GM18868 (cell line): ENCODE measurements around the gene GNPAT.

ENCODE experiments used
- ATAC-seq: cut with Tn5 transposase; IDR thresholded peaks from one replicate; pipeline ENCODE4 v1.9.1; 2021; ENCODE audit warnings: mild to moderate bottlenecking, moderate library complexity; ENCODE audit not compliant: unreplicated experiment

Gene GNPAT

DNA sequence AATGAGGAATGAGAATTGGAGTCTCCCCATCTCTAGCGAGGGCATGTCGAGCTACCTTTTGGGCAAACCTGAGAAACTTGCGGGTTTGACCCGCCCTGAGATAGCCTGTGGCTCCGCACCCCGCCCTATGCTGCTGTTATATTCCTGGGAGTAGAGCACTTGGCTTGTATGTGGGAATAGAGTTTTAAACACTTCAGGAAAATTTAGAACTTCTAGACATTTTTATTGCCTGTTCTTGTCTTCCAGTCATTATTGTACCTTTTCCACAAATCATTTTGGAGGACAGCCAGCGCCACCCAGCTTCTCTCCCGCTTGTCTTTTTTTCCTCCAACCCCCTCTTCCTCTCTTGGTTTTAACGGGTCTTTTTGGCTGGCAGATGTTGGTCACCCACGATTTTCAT lies 738 bp downstream of the GNPAT start:
- ATAC-seq = peak; percentile 24

DNA sequence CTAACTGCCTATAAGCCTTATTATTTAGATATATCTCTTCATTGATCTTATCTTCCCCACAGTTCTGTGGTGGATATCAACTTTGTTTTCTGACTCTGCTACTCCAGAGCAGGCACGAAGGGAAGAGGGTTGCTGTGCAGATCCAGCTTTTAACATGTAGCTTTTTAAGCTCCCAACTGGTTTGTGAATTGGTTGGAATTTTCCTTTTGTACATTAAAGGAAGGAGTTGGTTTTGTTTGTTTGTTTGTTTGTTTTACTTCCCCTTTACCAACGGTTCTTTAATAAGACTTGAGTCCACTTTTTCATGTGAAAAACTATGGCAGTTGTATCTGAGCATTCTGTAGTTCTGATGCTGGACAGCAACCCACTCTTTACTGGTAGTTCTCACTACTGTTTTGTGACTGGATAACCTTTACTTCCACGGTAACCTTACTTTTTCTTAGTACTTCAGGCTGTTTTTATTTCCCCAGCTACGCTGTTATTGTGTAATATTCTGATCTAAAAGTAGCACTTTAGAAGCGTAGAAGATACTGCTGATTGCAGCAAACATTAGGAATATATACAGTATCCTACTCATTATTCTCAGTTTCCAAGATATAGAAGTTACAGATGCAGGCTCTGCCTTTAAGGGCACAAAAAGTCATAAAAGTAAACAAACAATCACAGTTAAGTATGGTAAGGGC lies 1.6 kb downstream of the GNPAT start:
- no peak for ATAC-seq

DNA sequence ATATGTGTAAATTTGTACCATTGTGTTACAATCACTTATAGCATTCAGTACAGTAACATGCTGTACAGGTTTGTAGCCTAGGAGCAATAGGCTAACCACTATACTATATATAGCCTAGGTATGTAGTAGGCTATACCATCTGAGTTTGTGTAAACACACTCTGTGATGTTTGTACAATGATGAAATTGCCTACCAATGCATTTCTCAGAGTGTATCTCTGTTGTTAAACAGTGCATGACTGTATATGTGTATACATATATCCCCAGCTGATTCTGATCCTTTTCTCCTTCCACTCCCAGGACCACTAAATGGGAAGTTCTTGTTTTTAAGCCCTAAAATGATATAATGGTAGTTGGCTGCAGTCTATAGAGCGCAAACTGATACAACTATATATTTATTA lies 7.8 kb downstream of the GNPAT start:
- no peak for ATAC-seq

DNA sequence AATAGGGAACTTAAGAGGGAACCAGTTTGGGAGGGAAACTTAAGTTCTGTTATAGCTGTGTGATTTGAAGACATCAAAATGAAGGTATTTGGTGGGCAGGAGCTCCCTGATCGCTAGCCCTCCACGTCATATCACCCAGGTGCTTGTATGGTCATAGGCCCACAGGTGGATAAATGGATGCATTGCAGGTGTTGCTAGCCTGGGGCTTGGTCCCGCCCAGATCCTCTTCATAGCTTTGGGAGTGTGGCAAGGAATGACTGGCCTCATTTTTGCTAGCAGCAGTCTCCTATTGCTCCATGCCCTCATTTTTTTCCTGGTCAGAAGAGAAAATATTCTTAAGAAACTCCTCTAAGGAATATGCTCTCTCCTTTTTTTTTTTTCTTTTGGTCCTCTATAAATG lies 11.3 kb downstream of the GNPAT start:
- ATAC-seq = no peak

DNA sequence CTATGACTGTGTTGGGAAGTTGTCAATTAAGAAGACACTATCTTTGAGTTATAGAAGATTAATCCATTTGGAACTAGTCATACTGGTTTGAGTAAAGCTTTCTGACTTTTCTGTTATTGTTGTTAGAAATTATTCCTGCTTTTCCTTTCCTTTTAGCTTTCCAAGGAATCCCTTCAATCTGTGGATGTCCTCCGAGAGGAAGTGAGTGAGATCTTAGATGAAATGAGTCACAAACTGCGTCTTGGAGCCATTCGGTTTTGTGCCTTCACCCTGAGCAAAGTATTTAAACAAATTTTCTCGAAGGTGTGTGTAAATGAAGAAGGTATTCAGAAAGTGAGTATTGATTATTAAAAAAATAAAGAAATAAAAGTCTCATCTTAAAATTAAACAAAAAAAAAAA lies 19.3 kb downstream of the GNPAT start:
- ATAC-seq = no peak

DNA sequence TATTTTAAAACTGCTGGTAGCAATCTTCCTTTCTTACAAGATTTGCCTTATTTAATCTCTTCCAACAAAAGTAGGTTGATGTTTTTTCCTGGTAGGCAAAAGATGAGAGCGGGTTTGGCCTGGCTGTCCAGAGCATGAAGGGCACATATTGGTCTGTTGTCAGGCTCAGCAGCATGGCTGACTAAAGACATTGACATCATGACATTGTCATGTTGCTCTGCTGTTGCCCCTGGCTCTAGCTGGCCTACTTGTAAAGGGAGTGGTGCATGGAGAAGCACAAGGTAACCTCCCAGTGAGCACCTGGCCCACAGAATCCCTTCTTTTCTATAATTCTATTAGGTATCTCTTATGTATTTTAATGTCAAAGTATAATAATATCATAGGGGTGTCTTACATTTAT lies 23.6 kb downstream of the GNPAT start:
- ATAC-seq = no peak

DNA sequence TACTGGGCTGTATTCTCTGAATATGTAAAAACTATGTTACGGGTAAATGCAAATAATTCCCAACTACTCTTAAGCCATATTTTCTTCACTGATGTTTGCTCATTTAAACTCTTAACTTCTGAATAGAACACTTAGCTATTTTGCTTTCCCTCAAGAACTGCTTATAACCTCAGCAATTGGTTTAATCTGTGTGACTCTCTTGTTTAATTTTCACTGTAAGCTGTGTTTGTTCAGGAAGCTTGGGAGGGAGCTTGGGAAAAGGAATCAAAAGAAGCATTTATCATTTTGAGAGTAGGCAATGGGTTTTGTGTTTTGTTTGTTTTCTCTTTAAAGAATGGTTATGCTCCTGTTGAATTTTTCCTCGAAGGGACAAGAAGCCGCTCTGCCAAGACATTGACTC lies 24.4 kb downstream of the GNPAT start:
- ATAC-seq = no peak

DNA sequence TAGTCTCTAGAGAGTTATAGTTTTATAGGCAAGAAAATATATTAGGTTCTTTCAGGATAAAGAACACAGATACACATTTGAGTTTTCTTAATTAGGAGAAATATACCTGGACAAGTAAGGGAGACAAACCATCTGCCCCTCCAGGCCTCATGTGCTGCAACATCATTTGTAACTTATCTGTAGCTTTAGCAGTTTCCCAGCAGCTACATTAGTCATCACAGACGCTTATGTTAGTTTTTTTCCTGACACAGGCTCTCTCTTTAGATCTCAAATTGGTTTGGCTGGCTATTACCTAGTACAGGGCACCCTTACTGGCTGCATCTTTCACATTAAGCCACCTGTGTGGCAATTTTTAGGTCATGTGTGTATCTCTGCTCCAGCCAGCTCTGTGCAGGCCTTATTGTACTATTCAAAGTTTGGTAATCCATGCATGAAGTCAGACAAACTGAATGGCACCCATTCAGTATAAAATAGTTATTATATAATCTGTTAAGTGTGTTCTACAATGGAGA lies 25.9 kb downstream of the GNPAT start:
- ATAC-seq = no peak

DNA sequence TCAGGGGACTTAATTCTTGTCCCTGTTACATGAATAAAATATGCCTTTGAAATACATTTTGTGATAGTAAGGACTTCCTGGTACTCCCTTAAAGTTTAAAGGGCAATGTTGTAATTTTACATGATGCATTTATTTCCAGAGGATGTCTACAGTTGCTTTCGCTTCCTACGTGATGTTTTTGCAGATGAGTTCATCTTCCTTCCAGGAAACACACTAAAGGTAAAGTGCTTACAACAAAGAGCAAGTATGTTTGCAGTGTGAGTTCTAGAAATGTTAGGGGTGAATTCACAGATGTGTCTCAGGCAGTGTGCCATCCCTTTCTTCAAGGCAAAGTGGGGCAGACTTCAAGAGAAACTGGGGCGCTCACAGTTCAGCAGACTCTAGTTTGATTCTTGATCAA lies 31.2 kb downstream of the GNPAT start:
- ATAC-seq = no peak

DNA sequence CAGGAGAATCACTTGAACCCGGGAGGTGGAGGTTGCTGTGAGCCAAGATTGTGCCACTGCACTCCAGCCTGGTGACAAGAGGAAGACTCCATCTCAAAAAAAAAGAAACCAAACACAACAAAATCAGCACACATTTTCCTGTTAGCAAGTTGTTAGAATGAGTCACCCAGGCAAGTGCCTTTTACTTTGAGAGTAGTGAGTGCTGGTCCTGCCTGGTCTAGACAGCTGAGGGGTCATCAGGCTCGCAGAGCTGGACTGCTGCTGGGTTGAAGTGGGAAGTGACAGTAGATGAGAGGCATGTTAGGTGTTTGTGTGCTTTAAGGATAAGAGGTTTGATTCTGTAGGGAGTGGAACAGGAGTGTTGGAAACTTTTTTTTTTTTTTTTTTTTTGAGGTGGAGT lies 31.9 kb downstream of the GNPAT start:
- ATAC-seq = no peak

DNA sequence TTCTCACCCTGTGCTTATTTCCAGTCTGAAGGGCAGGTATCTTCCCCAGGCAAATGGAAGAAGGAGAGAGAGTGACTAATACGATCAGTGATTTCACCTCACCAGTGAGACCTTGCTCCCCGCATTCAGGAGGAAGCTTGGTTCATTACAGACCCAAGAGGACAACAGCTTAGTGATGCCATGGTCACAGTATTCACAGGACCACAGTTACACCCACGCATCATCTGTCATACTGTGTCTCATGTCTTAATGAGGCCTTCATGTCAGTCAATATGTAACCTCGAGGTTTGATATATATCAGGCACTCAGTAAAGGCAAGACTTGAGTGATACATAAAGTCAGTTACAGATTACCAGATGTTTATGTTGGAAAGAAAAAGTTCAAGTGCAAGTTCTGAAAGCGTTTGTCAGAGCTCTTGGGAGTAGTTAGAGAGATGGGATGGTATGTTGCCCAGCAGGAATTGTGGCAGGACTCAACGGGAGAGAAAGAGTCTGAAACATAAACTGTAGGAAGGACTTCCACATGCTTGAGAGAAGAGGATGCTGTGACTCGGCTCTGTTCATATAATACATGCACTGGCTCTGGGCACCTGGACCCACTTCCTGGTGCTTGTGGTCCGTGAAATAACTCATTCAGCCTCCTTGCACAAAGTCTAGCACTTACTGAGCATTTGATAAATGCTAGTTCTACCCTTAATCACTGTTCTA lies 33.3 kb downstream of the GNPAT start:
- no peak for ATAC-seq

DNA sequence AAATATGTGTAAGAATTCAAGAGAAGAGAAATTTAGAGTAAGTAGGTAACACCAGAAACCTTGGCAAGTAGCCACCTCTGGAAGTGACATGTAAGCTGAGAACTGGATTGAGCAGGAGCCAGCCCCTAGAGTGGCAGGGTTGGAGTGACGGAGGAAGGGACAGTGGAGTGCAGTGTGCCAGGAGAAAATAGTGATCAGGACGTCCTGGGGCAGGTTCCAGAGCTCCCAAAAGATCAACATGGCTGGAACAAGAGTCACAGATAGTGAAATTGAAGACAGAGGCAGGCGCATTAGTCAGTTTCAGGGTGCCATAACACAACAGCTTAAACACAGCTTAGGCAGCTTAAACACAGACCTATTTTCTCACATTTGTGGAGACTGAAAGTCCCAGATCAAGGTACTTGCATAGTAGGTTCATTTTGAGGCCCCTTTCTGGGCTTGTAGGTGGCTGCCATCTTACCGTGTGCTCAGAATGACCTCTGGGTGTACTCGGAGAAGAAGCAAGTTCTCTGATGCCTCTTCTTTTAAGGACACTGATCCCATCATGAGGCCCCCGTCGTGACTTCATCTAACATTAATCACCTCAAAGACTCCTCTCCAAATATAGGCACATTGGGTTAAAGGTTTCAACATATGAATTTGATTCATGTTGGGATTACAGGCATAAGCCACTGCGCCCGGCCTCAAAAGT lies 37.2 kb downstream of the GNPAT start:
- no peak for ATAC-seq

DNA sequence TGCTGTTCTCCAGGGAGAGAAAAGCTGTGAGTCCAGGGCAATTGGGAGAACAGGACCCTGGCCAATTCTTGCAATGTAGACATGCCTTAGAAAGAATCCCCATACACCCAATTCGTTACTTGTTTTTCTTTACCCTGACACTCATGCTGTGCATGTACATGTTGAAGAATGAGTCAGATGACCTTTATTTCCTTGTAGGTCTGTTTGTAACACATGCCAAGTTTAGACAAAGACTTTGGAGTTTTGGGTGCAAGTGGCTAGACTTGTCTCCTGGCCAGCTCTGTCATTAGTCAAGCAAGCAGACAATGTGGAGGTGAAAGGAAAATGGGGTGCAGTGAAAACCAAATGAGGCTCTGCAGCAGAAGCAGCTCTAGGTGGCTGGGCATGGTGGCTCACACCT lies 38.1 kb downstream of the GNPAT start:
- no peak for ATAC-seq

DNA sequence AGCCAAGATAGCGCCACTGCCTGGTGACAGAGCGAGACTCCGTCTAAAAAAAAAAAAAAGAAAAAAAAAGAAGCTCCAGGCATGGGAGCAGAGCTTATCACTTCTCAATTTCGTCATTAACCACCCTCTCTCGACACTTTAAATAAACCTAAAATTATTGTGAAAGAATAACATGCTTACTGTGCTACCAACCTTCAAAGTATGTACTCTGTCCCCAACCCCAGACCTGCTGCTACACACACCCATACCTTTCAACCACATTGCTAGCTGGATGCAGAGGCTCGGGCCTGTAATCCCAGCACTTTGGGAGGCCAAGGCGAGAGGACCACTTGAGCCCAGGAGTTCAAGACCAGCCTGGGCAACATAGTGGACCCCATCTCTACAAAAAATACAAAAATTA lies 38.7 kb downstream of the GNPAT start:
- ATAC-seq = no peak

DNA sequence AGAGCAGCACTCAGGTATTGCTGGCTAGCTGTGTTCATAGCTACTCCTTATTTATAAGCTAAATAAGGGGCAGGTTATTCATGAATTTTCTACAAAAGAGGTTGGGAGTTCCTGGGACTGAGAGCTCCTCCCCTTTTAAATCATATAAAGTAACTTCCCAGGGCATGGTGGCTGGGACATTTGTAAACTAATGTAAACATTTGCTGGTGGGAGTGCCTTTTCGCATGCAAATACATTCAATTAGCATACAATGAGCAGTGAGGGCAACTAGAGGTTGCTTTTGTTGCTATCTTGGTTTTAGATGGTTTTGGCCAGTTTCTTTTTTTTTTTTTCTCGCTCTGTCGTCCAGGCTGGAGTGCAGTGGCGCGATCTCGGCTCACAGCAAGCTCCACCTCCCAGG lies 43.4 kb downstream of the GNPAT start:
- ATAC-seq = no peak

DNA sequence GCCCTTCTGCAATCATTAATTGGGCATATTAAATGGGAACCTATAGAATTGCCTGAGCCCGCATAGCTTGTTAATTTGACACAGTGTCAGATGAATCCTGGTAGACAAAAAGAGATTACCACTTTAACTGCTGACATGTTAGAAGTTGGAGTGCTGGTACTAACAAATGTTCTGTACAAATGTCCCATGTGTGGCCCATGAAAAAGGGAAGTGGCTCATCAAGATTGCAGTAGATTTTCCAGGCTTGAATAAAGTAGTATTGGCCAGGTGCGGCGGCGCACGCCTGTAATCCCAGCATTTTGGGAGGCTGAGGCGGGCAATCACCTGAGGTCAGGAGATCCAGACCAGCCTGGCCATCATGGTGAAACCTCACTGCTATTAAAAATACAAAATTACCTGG lies 45.6 kb downstream of the GNPAT start:
- no peak for ATAC-seq

DNA sequence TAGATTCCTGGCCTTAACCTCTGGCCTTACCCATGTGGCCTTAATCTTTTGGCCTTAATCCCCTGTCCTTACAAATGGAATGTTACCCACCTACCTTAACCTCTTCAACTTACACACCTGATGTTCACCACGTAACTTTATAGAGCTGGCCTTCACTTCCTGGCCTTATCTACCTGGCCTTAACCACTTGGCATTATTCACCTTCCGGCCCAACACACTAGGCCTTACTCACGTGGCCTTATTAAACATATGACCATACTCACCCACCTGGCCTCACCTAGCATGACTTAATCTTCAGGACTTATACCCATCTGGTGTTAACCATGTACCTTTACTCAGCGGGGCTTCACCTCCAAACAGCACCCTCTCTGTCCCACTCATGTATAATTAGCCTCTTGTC lies 54.9 kb downstream of the GNPAT start:
- no peak for ATAC-seq

DNA sequence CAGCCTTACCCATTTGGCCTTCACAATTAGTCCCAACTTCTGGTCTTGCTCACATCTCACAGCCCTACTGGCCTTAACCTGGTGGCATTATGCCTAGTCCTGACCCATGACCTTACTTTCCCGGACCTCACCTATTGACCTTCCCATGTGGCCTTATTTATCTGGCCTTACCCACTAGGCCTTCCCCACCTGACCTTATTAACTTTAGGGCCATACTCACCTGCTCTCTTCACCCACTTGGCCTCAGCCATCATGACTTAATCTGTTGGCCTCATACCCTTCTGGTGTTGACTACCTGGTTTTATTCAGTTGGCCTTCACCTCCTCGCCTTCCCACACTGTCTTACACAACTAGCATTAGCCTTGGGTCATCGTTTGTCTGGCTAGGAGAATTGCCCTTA lies 61.0 kb downstream of the GNPAT start:
- no peak for ATAC-seq

DNA sequence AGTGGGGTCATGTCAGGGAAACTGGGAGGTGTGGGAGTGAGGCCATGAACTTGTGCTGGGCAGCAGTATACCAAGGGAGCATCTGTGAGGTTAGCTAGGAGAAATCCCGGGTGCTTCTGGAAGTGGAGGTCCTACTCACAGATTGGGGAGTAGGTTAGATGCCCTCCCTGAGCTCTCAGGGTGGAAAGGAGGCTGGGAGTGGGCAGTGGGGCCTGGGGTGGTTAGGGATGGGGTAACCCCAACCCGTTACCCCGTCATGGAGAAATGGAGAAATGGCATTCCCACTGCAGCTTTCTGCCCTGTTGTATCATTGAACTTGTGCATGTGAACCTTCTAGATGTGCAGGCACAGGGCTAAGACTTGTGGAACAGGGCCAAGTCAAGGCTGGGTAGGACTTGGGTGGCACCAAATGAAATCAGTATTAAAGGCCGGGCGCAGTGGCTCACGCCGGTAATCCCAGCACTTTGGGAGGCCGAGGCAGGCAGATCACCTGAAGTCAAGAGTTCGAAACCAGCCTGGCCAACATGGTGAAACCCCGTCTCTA lies 69.5 kb downstream of the GNPAT start:
- ATAC-seq = no peak

DNA sequence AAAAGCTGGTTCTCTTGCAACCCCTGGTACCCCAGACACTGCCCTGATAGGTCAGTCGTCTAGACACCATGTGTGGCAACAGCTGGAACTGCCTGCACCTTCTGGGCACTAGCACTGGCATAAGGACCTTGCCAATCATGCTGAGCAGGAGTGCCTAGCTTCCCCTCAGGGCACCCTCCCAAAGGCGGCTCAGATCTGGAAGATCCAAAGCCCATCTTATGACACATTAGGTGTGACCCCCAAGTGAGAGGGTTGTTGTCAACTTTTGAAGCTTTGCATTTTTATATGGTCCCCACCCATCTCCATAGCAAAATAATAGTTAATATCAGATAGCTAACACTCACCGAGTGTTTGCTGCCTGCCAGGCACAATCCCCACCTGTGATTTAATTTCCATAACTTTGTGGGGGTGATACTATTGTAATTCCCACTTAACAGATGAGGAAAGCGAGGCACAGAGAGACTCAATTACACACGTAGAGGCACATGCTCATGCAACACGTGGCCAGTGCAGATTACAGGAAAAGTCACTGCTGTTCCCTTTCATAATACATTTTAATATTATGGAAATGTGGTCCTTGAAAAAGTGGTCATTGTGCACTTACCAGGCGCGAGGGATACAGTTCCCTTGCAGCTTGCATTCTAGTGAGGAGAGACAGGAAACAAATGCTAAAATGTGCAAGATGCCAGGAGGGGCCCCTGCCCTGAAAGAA lies 70.9 kb downstream of the GNPAT start:
- no peak for ATAC-seq

DNA sequence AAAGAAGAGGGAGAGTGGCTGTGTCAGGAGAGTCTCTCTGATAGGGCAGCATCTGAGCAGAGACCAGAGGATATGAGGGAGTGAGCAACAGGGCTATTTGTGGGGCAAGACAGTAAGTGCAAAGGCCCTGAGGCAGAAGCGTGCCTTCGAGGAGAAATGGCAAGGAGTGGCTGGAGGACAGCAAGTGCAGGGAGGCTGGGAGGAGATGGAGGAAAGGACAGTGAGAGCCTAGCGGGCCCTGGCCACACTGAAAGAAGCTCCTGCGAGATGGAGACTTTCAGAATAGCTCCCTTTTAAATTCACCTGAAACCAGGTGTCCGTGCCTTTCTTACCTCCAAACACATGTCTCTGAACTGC lies 71.4 kb downstream of the GNPAT start:
- ATAC-seq = no peak
